ENCODE measurements around the gene CAMSAP2. TPM values are rescaled to one million over a fixed set of nuclear protein-coding genes. Genes with fewer than 3 reads are reported as not detected.
A peak's percentile ranks its signal among the peaks of the same experiment; 100 is the strongest.
"Not testable (repeated sequence)": the region's sequence is repeated elsewhere in the genome, so short reads cannot be mapped to it uniquely, and the experiment has no call there.

Gene CAMSAP2
- total RNA-seq, 1 donor from 2014 or later, result 117 TPM

DNA sequence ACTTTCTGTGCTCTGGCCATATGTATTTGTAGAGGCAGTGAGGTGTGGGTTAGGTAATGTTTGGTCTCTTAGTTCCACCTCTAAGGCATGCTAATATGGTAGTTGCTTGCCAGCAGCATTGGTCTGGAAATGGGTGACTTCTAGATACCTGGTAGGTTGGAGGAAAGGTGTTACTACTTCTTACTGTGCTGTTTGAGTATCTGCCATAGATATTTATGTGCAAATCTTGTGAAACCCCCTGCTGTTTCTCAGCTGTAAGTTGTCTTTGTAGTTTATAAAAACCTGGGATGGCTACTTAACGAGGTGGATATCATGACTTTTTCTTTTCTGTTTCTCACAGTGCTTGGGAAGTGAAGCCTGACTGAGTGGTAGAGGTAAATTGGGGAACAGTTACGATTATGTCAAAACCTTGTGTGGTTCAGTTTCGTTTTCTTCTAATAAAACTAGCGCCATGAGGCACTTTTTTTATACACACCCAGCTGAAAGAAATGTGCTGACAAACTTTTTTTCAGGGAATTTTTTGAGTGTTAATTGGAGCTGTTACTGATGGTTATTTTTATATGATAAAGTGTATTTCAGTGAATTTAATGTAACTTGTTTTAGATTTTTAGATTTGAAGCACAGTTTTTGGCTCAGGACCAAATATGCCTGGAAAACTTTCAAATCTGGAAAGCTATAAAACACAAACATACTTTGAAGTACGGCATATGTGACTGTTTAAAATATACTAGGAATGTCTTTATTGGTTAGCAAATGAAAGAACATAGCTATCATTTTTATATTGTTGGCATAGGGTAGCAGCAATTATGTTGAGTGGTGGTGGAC is 42.1 kb downstream of the CAMSAP2 start:
- FAIRE-seq, result no peak
- no peak for DNase-seq (ENCODE audit: low spot score in 2 of 2)

DNA sequence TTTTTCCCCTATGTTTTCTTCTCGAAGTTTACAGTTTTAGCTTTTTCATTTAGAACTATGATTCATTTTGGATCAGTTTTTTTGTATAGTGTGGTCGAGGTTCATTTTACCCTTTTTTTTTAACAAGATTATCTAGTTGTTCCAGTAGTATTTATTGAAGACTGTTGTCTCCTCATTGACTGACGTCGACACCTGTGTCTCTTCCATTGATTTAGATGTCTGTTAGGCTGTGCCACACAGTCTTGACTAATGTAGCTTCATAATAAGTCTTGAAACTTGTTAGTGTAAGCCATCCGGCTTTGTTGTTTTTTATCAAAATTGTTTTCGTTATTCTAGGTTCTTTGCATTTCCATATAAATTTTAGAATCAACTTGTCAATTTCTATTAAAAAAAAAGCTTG is 45.2 kb downstream of the CAMSAP2 start:
- FAIRE-seq, result no peak
- DNase-seq (ENCODE audit: low spot score in 2 of 2), result no peak

DNA sequence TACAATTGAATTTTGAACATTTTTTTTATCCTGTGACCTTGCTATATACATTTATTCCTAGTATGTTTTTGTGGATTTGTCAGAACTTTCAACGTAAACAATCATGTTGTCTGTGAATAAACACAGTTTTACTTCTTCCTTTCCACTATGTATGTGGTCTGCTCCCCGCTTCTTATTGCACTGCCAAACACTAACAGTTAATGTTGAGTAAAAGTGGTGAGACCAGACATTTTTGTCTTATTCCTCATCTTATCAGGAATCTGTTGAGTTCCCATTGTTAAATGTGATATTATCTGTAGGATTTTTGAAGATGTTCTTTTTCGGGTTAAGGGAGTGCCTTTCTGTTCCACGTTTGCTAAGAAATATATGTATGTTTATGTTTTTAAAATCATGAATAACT is 45.9 kb downstream of the CAMSAP2 start:
- no peak for FAIRE-seq
- no peak for DNase-seq (ENCODE audit: low spot score in 2 of 2)

DNA sequence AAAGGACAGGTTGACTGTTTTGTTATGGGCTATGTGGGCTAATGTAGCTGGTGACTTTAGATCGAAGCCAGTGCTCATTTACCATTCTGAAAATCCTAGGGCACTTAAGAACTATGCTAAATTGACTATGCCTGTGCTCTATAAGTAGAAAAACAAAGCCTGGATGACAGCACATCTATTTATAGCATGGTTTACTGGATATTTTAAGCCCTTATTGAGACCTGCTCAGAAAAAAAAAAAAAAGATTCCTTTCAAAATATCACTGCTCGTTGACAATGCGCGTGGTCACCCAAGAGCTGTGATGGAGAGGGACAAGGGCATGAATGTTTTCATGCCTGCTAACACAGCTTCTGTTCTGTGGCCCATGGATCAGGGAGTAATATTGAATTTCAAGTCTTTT is 48.1 kb downstream of the CAMSAP2 start:
- FAIRE-seq (no peak), DNase-seq (ENCODE audit: low spot score in 2 of 2) (no peak)

DNA sequence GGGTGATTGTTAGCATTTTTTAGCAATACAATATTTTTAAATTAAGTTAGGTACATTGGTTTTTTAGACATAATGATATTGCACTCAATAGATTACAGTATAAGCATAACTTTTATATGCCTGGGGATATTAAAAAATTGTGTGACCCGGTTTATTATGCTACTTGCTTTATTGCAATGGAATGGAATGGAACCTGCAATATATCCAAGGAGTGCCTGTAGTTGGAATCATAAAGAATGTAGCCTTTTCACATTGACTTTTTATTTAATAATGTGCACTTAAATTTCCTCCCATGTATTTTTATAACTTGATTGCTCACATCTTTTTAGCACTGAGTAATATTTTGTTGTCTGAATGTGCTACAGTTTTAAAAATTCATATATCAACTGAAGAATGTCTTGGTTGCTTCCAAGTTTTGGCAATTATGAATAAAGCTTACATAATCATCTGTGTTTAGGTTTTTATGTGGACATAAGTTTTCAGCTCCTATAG is 49.2 kb downstream of the CAMSAP2 start:
- FAIRE-seq, result no peak
- no peak for DNase-seq (ENCODE audit: low spot score in 2 of 2)

DNA sequence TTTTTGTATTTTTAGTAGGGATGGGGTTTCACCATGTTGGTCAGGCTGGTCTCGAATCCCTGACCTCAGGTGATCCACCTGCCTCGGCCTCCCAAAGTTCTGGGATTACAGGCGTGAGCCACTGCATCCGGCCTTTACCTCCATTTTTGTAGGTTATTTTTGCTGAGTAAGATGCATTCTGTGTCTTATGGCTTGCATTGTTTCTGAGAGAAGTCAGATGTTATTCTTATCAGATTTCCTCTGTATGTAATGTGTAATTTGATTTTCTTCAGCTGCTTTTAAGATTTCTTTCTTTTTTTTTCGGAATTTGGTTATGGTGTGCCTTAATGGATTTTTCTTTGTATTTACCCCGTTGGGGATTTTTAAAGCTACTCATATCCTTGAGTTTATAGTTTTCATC is 52.3 kb downstream of the CAMSAP2 start:
- not testable (repeated sequence) for DNase-seq (ENCODE audit: low spot score in 2 of 2); FAIRE-seq

DNA sequence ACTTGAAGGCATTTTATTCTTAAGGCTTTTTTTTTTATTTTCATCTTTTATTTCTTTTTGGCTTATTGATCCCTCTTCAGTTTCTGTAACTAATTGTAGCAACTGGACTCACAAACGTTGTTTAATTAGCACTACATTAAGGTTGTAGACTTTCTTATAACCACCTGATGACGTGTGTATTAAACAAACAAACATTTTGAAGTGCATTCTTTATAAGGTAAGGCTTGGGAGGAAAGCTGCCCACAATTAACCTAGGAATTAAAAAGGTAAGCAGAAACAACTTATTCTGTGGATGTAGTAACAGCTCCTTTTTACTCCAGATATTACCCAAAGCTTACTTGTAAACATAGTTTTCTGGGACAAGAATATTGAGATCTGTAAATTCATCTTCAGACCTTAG is 55.0 kb downstream of the CAMSAP2 start:
- FAIRE-seq, result no peak
- no peak for DNase-seq (ENCODE audit: low spot score in 2 of 2)

DNA sequence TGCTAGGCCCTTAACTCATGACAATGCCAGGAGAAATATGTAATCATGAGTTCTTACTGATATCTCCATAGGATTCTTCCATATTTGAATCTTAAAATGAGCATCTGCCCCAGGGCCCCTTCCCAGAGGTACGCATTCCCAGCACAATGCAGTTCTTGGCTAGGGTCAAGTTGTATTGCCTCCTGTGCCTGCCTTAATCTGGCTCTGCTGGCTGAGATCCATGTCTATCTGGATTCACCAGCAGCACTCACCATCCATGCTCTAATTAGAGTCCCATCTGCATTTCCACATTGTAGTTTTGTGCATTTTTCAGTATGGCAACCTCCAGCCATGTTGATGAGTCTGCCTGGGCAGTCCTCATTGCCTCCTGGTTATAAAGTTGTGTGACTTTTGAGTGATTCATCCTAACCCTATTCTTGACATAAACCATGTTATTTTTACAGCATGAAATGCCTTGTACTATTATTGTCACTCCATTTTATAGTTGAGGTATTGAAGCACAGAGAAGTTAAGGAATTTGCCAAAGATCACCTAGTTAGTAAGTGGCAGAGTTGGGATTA is 55.9 kb downstream of the CAMSAP2 start:
- FAIRE-seq (no peak), DNase-seq (ENCODE audit: low spot score in 2 of 2) (no peak)

DNA sequence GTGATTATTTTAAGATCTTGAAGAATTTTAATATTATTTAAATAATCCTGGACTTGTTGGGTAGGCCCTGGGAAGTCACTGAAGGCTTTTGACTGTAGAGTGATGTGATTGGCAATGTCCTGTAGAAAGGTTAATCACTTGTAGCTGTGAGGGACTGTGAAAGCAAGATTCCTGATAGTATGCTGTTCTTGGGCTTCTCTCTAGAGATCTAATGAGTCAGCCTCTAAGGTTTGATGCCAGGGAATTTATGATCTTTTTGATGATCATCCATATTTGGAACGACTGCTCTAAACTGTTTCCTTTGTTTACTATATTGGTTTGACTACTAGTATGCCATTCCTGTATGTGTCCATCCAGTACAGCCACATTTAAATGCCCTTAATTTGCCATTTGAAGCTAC is 56.5 kb downstream of the CAMSAP2 start:
- FAIRE-seq (no peak), DNase-seq (ENCODE audit: low spot score in 2 of 2) (no peak)

DNA sequence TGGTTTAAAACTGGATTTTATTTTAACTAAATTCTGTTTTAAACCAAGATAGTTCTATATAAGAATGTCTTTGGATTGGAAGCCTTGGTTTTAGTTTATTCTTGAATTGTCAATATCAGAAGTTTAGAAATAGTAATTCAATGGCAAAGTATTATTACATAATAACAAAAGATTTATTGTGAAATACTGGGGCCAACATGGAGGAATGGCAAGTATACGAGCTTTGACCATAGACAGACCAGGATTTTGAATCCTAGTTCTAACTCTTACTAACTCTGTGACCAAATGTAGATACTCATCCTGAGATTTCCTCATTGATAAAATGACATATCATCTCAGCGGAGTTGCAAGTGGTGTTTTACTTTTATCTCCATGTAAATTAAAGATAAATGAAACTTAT is 63.3 kb downstream of the CAMSAP2 start:
- DNase-seq (ENCODE audit: low spot score in 2 of 2), result no peak
- FAIRE-seq, result no peak

DNA sequence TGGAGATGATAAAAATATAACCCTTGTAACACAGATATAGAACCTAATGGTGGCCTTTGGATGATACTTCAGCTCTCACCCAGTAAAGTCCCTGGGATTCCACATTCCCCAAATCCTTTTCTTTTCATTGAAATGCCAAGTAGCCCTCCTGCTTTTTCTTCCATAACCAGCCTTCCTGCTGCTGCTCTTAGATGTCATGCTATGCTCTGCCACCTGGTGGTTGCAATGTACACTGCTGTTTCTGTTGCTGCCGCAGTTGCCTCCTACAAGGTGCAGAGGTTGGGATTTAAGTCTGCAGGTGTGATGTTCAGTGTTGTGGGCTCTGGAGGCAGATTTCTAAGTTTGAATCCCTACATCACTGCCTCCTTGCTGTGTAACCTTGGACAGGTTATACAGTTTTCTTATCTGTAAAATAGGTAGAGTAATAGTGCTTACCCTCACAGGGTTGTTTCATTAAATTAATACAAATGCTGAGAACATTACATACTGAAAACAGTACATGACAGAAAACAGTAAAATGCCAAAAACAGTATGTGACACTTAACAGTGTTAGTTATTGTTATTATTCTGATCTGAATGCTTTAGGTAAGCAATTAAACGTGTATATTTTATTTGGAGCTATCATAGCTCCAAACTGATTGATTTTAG is 64.3 kb downstream of the CAMSAP2 start:
- no peak for FAIRE-seq
- DNase-seq (ENCODE audit: low spot score in 2 of 2), result peak; percentile 45 to 52

DNA sequence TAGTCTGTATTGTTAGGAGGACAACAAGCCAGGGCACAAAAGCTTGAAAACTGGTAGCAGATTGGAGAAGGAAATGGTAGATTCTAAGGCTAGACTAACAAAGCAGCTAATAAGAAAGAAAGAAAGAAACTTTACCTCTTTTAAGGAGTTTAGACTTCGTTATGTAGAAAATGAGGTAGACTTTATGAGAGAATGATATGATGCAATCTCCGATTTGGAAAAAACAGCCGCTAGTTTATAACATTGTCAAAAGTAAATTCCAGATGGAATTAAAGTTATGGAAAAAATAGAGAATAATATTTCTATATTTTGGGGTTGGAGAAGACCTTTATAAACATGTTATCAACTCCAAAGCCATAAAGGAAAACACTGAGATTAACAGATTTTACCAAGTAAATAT is 67.0 kb downstream of the CAMSAP2 start:
- DNase-seq (ENCODE audit: low spot score in 2 of 2) (no peak), FAIRE-seq (no peak)

DNA sequence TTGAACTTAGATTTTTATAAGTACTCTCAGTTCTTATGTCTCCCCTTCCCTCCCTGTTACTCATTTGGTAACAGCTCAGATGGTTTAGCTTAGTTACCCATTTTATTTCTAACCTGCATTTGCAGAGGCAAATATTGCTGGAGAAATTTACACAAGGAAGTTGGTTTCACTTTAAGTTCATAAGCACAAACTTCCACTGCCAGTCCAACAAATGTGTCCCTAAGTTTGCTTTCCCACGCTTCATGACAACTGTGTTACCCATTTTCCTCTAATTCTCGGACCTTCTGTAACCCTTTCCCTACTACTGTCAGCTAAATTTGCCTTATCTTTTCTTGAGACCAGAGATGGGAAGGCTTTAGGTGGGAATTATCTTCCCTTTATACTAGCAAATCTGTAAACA is 70.2 kb downstream of the CAMSAP2 start:
- FAIRE-seq, result no peak
- no peak for DNase-seq (ENCODE audit: low spot score in 2 of 2)

DNA sequence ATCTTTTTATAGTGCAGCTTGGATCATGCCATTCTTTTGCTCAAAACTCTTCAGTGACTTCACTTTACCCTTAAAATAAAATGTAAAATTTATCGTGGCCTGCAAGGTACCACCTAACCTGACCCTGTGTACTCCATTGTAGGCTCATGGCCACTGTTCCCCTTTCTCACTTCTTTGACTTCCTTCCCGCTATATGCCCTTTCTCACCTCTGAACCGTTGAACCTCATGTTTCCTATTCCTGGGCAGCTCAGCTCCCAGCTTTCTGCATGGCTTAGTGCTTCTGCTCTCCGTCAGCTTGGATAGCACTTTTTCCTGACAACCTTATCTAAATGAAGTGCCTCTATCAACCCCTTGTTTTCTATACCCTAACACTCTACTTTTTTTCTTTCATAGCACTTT is 73.0 kb downstream of the CAMSAP2 start:
- DNase-seq (ENCODE audit: low spot score in 2 of 2), result no peak
- FAIRE-seq, result no peak

DNA sequence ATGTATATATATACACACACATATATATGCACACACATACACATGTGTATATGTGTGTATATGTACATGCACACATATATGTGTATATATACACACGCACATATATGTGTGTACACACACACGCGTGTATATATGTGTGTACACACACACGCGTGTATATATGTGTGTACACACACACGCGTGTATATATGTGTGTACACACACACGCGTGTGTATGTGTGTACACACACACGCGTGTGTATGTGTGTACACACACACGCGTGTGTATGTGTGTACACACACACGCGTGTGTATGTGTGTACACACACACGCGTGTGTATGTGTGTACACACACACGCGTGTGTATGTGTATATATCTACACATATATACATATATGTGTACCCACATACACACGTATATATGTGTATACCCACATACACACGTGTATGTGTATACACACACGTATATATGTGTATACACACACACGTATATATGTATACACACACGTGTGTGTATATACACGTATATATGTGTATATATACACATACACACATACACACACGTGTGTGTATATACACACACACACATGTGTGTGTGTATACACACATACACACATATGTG is 78.0 kb downstream of the CAMSAP2 start:
- not testable (repeated sequence) for FAIRE-seq; DNase-seq (ENCODE audit: low spot score in 2 of 2)

DNA sequence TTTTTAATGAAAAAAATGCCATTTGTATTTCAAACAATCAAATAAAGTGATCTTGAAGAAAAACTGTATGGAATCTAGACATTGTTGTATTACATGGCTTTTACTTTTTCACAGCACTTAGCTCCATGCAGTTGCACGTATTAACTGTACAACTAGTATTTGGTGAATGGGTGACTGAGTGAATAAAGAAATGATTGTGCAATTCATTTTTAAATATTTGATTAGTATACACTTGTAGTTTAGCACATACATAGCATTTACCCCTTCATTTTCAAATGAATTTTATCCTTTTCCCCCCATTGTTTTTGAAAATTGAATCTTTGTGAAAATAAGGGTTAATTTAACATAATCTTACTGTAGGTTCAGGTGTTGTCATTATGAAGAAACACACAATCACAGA is 79.6 kb downstream of the CAMSAP2 start:
- no peak for DNase-seq (ENCODE audit: low spot score in 2 of 2)
- no peak for FAIRE-seq

DNA sequence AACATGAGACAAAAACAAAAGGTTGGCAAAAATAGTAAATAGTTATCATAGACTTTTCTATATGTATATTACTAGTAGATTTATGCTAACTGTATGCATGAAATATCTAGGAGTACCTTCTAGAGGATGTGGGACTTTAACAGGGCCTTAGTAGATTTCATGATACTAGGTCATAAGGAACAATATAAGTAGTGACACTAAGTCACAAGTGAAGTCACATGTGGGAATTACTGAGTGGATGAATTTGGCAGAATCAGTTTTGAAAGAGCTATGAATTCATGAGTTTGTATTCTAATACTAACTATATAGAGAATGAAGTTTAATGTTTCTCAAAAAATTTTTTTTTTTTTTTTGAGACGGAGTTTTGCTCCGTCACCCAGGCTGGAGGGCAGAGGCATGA is 81.0 kb downstream of the CAMSAP2 start:
- FAIRE-seq, result no peak
- DNase-seq (ENCODE audit: low spot score in 2 of 2), result no peak

DNA sequence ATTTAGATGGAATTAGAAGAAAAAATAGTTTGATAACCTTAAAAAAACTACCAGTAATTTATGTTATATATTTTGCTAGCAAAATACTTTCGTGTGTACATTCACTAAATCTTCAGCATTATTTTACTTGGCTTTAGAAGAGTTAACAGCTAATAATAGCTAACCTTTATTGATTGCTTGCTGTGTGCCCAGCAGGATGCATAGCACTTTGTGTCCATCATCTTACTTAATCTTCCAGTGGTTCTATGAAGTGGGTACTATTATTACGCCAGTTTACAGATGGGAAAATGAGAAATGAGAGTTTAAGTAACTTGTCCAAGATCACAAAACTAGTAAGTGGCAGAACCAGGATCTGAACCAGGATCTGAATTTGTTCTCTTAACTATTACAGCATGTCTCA is 92.4 kb downstream of the CAMSAP2 start:
- DNase-seq (ENCODE audit: low spot score in 2 of 2), result no peak
- no peak for FAIRE-seq

DNA sequence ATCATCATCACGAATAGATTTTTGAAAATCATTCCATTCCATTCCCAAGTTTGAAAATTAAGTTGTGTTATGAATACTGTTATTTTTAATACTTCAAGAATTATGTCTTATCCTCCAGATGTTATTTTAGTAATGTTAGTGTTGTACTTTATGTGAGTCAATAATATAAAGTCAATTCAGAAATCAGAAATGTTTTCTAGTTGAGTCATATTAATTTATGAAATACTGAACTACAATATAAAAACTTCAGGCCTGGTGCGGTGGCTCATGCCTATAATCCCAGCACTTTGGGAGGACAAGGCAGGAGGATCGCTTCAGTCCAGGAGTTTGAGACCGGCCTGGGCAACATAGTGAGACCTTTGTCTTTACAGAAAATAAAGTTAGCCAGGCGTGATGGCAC is 95.7 kb downstream of the CAMSAP2 start:
- FAIRE-seq, result no peak
- DNase-seq (ENCODE audit: low spot score in 2 of 2), result no peak

DNA sequence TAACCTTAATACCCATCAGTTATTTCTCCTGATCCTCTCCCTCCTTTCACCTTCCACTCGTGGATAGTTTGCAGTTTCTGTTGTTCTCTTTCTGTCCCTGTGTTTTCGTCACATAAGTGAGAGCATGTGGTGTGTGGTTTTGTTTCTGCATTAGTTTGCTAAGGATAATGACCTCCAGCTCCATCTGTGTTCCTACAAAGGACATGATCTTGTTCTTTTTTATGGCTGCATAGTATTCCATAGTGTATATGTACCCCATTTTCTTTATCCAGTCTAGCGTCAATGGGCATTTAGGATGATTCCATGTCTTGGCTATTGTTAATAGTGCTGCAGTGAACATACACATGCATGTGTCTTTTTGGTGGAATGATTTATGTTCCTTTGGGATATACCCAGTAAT is 97.5 kb downstream of the CAMSAP2 start:
- FAIRE-seq (no peak), DNase-seq (ENCODE audit: low spot score in 2 of 2) (no peak)

DNA sequence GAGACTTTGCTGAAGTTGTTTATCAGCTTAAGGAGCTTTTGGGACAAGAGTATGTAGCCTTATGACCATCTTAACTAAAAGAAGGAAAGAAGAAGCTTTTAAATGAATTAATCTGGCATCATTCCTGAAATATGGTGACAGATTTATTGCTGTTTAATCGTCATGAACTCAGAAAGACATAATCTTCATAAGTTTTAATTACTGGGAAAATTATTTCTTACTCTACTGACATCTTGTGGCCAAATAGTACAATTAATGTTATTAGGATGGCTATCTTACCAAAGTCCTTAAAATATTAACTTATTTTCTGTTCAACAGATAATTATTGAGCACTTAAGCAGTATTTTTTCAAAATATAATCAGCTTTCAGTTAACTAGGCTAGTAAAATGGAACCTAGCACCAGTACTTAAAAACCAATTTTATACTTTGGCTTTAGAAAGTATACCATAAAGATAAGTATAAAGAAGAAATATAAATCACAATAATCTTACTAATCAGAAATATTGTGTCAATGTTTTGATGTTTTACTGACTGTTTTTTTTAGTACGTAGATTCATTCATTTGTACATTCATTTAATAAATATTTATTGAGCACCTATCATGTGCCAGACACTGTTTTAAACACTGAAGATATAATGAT is 99.4 kb downstream of the CAMSAP2 start:
- DNase-seq (ENCODE audit: low spot score in 2 of 2), result no peak
- FAIRE-seq, result no peak

All from frontal cortex (tissue), 4 donors.